OCI-LY1 (cell line): ENCODE data around the gene SS18L1.

ENCODE experiments used
- CTCF ChIP-seq: fragments of 200-600 bp; sonication (generic), shearing (Covaris generic); IDR thresholded peaks from 2 replicates; pipeline ENCODE4 v1.5.1; 2017; ENCODE audit warnings: mild to moderate bottlenecking, antibody characterized with exemption, low read length, moderate library complexity, mixed read lengths
- EZH2 ChIP-seq: fragments of 200-600 bp; sonication (generic), shearing (Covaris generic); IDR thresholded peaks from 2 replicates; pipeline ENCODE4 v1.8.0; 2017; ENCODE audit warnings: borderline replicate concordance, mixed run types, mild to moderate bottlenecking, antibody characterized with exemption, low read length, moderate library complexity, mixed read lengths

GRCh38 chr20:62158088-62158400 lies 14.5 kb downstream of the SS18L1 start:
- TF ChIP-seq CTCF: no peak
- TF ChIP-seq EZH2: no peak
